IMR-90 (cell line): Measurements from ENCODE around the gene ATP11A. TPM values are rescaled to one million over a fixed set of nuclear protein-coding genes. Genes with fewer than 3 reads are reported as not detected.

Experiments
- ATAC-seq: fragments of 200-7000 bp; cut with Tn5 transposase; 2 replicates; pipeline ENCODE4 v1.9.1; 2020; ENCODE audit warnings: low read depth, mild to moderate bottlenecking, moderate library complexity
- BruUV-seq: library from RNA; stranded (reverse); fragments of 400-500 nt; replicated peaks from 2 replicates; lab custom pipeline; 2021; lab: Mats Ljungman, UMichigan
- CTCF ChIA-PET: fragments of 300-600 bp; formaldehyde crosslinking; extraction: SDS; loops from one replicate; lab custom pipeline; 2021; ENCODE audit warnings: antibody characterized with exemption; lab: Yijun Ruan, JAX
- POLR2A ChIA-PET: fragments of 300-600 bp; sonication (Branson Sonifier 250); formaldehyde crosslinking; loops from one replicate; lab custom pipeline; 2022; ENCODE audit warnings: antibody characterized with exemption; ENCODE audit not compliant: unreplicated experiment; lab: Charles Lee
- DNase-seq: peaks from one replicate; pipeline ENCODE4 v3.0.0; 2013
- H2AFZ ChIP-seq: replicated peaks from 2 replicates; pipeline ENCODE3; 2013; ENCODE audit warnings: low read length, mild to moderate bottlenecking; ENCODE audit not compliant: poor library complexity
- H2AK5ac ChIP-seq: 2 replicates; pipeline ENCODE4 v1.6.1; 2013; ENCODE audit warnings: low read depth, low read length, inconsistent platforms
- H2AK9ac ChIP-seq: replicated peaks from 2 replicates; pipeline ENCODE3; 2013; ENCODE audit warnings: mild to moderate bottlenecking, low read depth, low read length, moderate library complexity; ENCODE audit not compliant: poor library complexity
- H2BK120ac ChIP-seq: 2 replicates; pipeline ENCODE4 v1.6.1; 2013; ENCODE audit warnings: low read depth, low read length, inconsistent platforms
- H2BK15ac ChIP-seq: 3 replicates; pipeline ENCODE4 v1.6.1; 2013; ENCODE audit warnings: low read depth, low read length, inconsistent platforms
- H2BK20ac ChIP-seq: 2 replicates; pipeline ENCODE4 v1.6.1; 2013; ENCODE audit warnings: low read depth, mild to moderate bottlenecking, inconsistent platforms, low read length, moderate library complexity
- H2BK5ac ChIP-seq: 2 replicates; pipeline ENCODE4 v1.6.1; 2013; ENCODE audit warnings: mild to moderate bottlenecking, low read depth, low read length, inconsistent platforms; ENCODE audit not compliant: poor library complexity, severe bottlenecking
- H3K14ac ChIP-seq: replicated peaks from 2 replicates; pipeline ENCODE4 v1.6.1; 2013; ENCODE audit warnings: low read depth, low read length, inconsistent platforms
- H3K18ac ChIP-seq: 2 replicates; pipeline ENCODE4 v1.6.1; 2013; ENCODE audit warnings: low read depth, low read length, control low read depth
- H3K23ac ChIP-seq: 2 replicates; pipeline ENCODE4 v1.6.1; 2013; ENCODE audit warnings: low read depth, low read length, inconsistent platforms
- H3K27ac ChIP-seq: 2 replicates; pipeline ENCODE4 v1.5.1; 2013; ENCODE audit warnings: mild to moderate bottlenecking, control low read depth, low read length; ENCODE audit not compliant: insufficient read depth
- H3K27me3 ChIP-seq: 2 replicates; pipeline ENCODE4 v1.6.1; 2013; ENCODE audit warnings: low read length; ENCODE audit not compliant: control insufficient read depth, insufficient read depth
- H3K36me3 ChIP-seq: 2 replicates; pipeline ENCODE4 v1.6.1; 2013; ENCODE audit warnings: low read length, mixed read lengths; ENCODE audit not compliant: control insufficient read depth, insufficient read depth
- H3K4ac ChIP-seq: 2 replicates; pipeline ENCODE4 v1.6.1; 2013; ENCODE audit warnings: low read depth, low read length, inconsistent platforms
- H3K4me1 ChIP-seq: 2 replicates; pipeline ENCODE4 v1.6.1; 2013; ENCODE audit warnings: low read length, mixed read lengths; ENCODE audit not compliant: control insufficient read depth, insufficient read depth
- H3K4me2 ChIP-seq: 2 replicates; pipeline ENCODE4 v1.6.1; 2013; ENCODE audit warnings: low read depth, mild to moderate bottlenecking, control low read depth, low read length, moderate library complexity
- H3K4me3 ChIP-seq: 2 replicates; pipeline ENCODE4 v1.5.1; 2013; ENCODE audit warnings: low read depth, mild to moderate bottlenecking, control low read depth, low read length, moderate library complexity; ENCODE audit not compliant: insufficient read depth
- H3K56ac ChIP-seq: 2 replicates; pipeline ENCODE4 v1.6.1; 2013; ENCODE audit warnings: low read length, inconsistent platforms; ENCODE audit not compliant: insufficient read depth; ENCODE audit errors: extremely low read depth
- H3K79me1 ChIP-seq, 2 experiments: 2 replicates each; pipeline ENCODE4 v1.6.1; 2013; ENCODE audit warnings: low read length in 2 of 2, inconsistent platforms in 1 of 2, low read depth in 1 of 2
- H3K9ac ChIP-seq: 2 replicates; pipeline ENCODE4 v1.6.1; 2013; ENCODE audit warnings: low read depth, low read length, control low read depth
- H3K9me1 ChIP-seq: 2 replicates; pipeline ENCODE4 v1.6.1; 2013; ENCODE audit warnings: low read length, inconsistent platforms; ENCODE audit not compliant: insufficient read depth
- H3K9me3 ChIP-seq: 2 replicates; pipeline ENCODE4 v1.6.1; 2013; ENCODE audit warnings: low read length; ENCODE audit not compliant: control insufficient read depth, insufficient read depth
- H4K20me1 ChIP-seq: 2 replicates; pipeline ENCODE4 v1.6.1; 2013; ENCODE audit warnings: low read length, inconsistent platforms; ENCODE audit not compliant: insufficient read depth
- H4K5ac ChIP-seq: 2 replicates; pipeline ENCODE4 v1.6.1; 2013; ENCODE audit warnings: mild to moderate bottlenecking, low read depth, low read length, control low read depth
- H4K8ac ChIP-seq, 2 experiments: 2 replicates each; pipeline ENCODE4 v1.6.1; 2013; ENCODE audit warnings: low read depth in 2 of 2, low read length in 2 of 2, control low read depth in 1 of 2, inconsistent platforms in 1 of 2
- H4K91ac ChIP-seq: 2 replicates; pipeline ENCODE4 v1.6.1; 2013; ENCODE audit warnings: low read depth, low read length, inconsistent platforms; ENCODE audit not compliant: insufficient read depth
- BHLHE40 ChIP-seq: fragments of 150-350 bp; IDR thresholded peaks from 2 replicates; pipeline ENCODE4 v1.6.1; 2016; ENCODE audit warnings: mild to moderate bottlenecking, low read depth, low read length
- CEBPB ChIP-seq: IDR thresholded peaks from 2 replicates; pipeline ENCODE4 v1.6.1; 2012; ENCODE audit warnings: low read depth, low read length, improper control_type of control experiment
- CHD1 ChIP-seq: IDR thresholded peaks from 2 replicates; pipeline ENCODE4 v1.6.1; 2012; ENCODE audit warnings: low read depth, low read length, improper control_type of control experiment
- CTCF ChIP-seq: conservative IDR thresholded peaks from 2 replicates; pipeline ENCODE4 v1.5.1; 2012; ENCODE audit warnings: mild to moderate bottlenecking, low read depth, low read length, improper control_type of control experiment
- ELK1 ChIP-seq: fragments of 150-350 bp; IDR thresholded peaks from 2 replicates; pipeline ENCODE4 v1.6.1; 2016; ENCODE audit warnings: low read depth, mild to moderate bottlenecking, low read length, moderate library complexity, borderline replicate concordance
- FOS ChIP-seq: fragments of 150-350 bp; IDR thresholded peaks from 2 replicates; pipeline ENCODE4 v1.6.1; 2016; ENCODE audit warnings: low read depth, low read length
- MAFK ChIP-seq: IDR thresholded peaks from 2 replicates; pipeline ENCODE4 v1.6.1; 2012; ENCODE audit warnings: low read depth, low read length, improper control_type of control experiment
- MXI1 ChIP-seq: IDR thresholded peaks from 2 replicates; pipeline ENCODE4 v1.6.1; 2012; ENCODE audit warnings: low read depth, mild to moderate bottlenecking, low read length, moderate library complexity, borderline replicate concordance
- NFE2L2 ChIP-seq: fragments of 150-350 bp; IDR thresholded peaks from 2 replicates; pipeline ENCODE4 v1.6.1; 2016; ENCODE audit warnings: low read depth, mild to moderate bottlenecking, low read length
- POLR2A ChIP-seq: IDR thresholded peaks from 2 replicates; pipeline ENCODE4 v1.6.1; 2012; ENCODE audit warnings: mild to moderate bottlenecking, low read depth, low read length
- RAD21 ChIP-seq: IDR thresholded peaks from 2 replicates; pipeline ENCODE4 v1.6.1; 2012; ENCODE audit warnings: low read length, improper control_type of control experiment
- RCOR1 ChIP-seq: IDR thresholded peaks from 2 replicates; pipeline ENCODE4 v1.6.1; 2012; ENCODE audit warnings: mild to moderate bottlenecking, low read length, improper control_type of control experiment; ENCODE audit not compliant: insufficient replicate concordance
- RFX5 ChIP-seq: IDR thresholded peaks from 2 replicates; pipeline ENCODE4 v1.8.0; 2012; ENCODE audit warnings: low read depth, mild to moderate bottlenecking, low read length, moderate library complexity
- SMC3 ChIP-seq: fragments of 150-350 bp; IDR thresholded peaks from 2 replicates; pipeline ENCODE4 v1.6.1; 2016; ENCODE audit warnings: low read depth, mild to moderate bottlenecking, antibody characterized with exemption, low read length, moderate library complexity
- WGBS, 2 experiments: methylation state at CpG; one replicate each; pipeline versions ENCODE4 v1.1.5 to v1.1.7; 2013; ENCODE audit warnings: missing lambda C conversion rate in 2 of 2; ENCODE audit not compliant: insufficient read length in 1 of 2; ENCODE audit errors: extremely low coverage in 2 of 2; 5-methylcytosine and 5-hydroxymethylcytosine counted together
- dilution Hi-C: fragments of 300-500 bp; cut with HindIII; formaldehyde crosslinking; loops from one replicate; pipeline ENCODE4 v1.14.3; 2018; ENCODE audit warnings: low sequenced_read_pairs; ENCODE audit not compliant: unreplicated experiment
- in situ Hi-C: fragments of 300-500 bp; cut with MboI; formaldehyde crosslinking; loops from 3 replicates; pipeline ENCODE4 v1.14.3; 2019; ENCODE audit warnings: low sequenced_read_pairs, inconsistent platforms, mixed read lengths
- intact Hi-C: fragments of 100-400 bp; cut with micrococcal nuclease; formaldehyde crosslinking; loops from 2 replicates; pipeline ENCODE4 v1.10.0; 2022
- polyA plus RNA-seq, 3 experiments: library from polyadenylated mRNA; depleted of rRNA; stranded (reverse); fragments of >200 nt; gene quantifications; 2 replicates each; pipeline ENCODE4 v1.2.3, GENCODE V29; 2012; ENCODE audit warnings: low replicate concordance in 1 of 3
- total RNA-seq: library from RNA; depleted of rRNA; stranded (reverse); fragments of >200 nt; gene quantifications from 2 replicates; pipeline ENCODE4 v1.2.3, GENCODE V29; 2012
- TF ChIP-seq, protein P1 (sequence below): fragments of 150-350 bp; IDR thresholded peaks from 2 replicates; pipeline ENCODE4 v1.6.1; 2017; ENCODE audit warnings: mild to moderate bottlenecking, antibody characterized with exemption, low read length, low read depth

Gene ATP11A
- total and polyA plus RNA-seq, 2 of the 4 experiments (the other 2 are of a cell fraction), result 8.4 to 12.0 TPM

- Histone ChIP-seq H3K27ac (no peak overlapping the region), H4K91ac (no peak overlapping the region), H3K4me2 (no peak overlapping the region), H3K9me1 (peaks cover 11% of the 10 kb centered on the region), H3K4me1 (peaks cover 14% of the 10 kb centered on the region), H2AFZ (no peak overlapping the region), H2BK5ac (no peak overlapping the region), H4K8ac (no peak overlapping the region), H3K9me3 (no peaks in the 10 kb centered on the region), H2BK15ac (no peak overlapping the region), H2AK5ac (peak overlapping the region; percentile 43; the same call in 1 of the 2 replicates), H2BK120ac (no peak overlapping the region), H3K14ac (no peak overlapping the region), H4K20me1 (peaks cover 31% of the 10 kb centered on the region), H4K5ac (no peak overlapping the region), H3K36me3 (0 out of 2 replicates have a peak, but pooled peaks cover 5% of the 10 kb centered on the region), H3K4me3 (no peak overlapping the region), H3K56ac (no peak overlapping the region), H3K27me3 (no peaks in the 10 kb centered on the region), H2AK9ac (no peak overlapping the region), H3K18ac (no peak overlapping the region), H3K23ac (no peak overlapping the region), H3K79me1 (peaks cover 20 to 48% of the 10 kb centered on the region in 2 experiments), H3K4ac (no peak overlapping the region), H3K9ac (no peak overlapping the region), H2BK20ac (no peak overlapping the region)
- dilution Hi-C loops (no loop called here), intact Hi-C loops (loop anchor here (5.0 kb wide), 2 partner anchors 70 to 90 kb away; no protein-coding TSS in a partner anchor), in situ Hi-C loops (no loop called here)
- DNase-seq (no peak), ATAC-seq (no peak)
- TF ChIP-seq ELK1 (no peak), CTCF (no peak), RFX5 (no peak), CHD1 (no peak), RCOR1 (no peak), CEBPB (no peak), BHLHE40 (no peak), NFE2L2 (no peak), MAFK (no peak), POLR2A (no peak), SMC3 (no peak), FOS (no peak), RAD21 (no peak), MXI1 (no peak)
- TF ChIP-seq, protein P1, sequence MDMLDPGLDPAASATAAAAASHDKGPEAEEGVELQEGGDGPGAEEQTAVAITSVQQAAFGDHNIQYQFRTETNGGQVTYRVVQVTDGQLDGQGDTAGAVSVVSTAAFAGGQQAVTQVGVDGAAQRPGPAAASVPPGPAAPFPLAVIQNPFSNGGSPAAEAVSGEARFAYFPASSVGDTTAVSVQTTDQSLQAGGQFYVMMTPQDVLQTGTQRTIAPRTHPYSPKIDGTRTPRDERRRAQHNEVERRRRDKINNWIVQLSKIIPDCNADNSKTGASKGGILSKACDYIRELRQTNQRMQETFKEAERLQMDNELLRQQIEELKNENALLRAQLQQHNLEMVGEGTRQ, result no peak
- ChIA-PET CTCF (no interaction called here), POLR2A (interaction anchor here (0.6 kb wide), 2 partner anchors 64 to 118 kb away, joined by 4 to 8 read pairs; no protein-coding TSS in a partner anchor)
- BruUV-seq, result no TSS peak
- no CpG with 5 or more reads among the region's 5 CpGs for WGBS, 2 experiments
These were observed 2.7 kb downstream of the ATP11A start for GRCh38 chr13:112692586-112692985.
